ENCODE measurements around the gene ERC2.

- TF ChIP-seq POLR2A (IDR thresholded peaks at IDR 0.05) (no peak), POLR2AphosphoS5 (IDR thresholded peaks at IDR 0.05) (no peak), CTCF (IDR thresholded peaks at IDR 0.05) (no peak), EP300 (IDR thresholded peaks at IDR 0.05) (no peak)
Observed at GRCh38 chr3:56051052-56051451, 417.2 kb downstream of the ERC2 start.

Data from upper lobe of left lung (tissue), 4 donors.